Measurements from ENCODE around the gene UBE2J2.
"Not testable (repeated sequence)": the region's sequence is repeated elsewhere in the genome, so short reads cannot be mapped to it uniquely, and the experiment has no call there.

UBE2J2 gene

DNA sequence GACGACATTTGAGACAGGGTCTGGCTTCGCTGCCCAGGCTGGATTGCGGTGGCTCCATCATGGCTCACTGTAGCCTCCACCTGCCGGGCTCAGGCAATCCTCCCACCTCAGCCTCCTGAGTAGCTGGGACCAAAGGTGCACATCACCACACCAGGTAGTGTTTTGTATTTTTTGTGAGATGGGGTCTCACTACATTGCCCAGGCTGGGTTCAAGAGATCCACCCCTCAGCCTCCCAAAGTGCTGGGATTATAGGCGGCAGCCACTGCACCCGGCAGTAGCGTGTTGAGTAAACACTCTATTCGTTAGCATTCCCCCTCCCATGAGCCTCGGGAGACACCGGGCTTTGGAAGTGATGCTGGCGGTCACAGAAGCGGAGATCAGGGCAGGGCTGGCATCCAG, 20.3 kb downstream of the UBE2J2 start:
- in situ Hi-C loops (cut with MboI; ENCODE audit: low sequenced_read_pairs, unreplicated experiment): loop anchor here (25.0 kb wide), 1 partner anchor 366 kb away; no protein-coding TSS in a partner anchor
- TF ChIP-seq CTCF (IDR thresholded peaks at IDR 0.05; ENCODE audit: borderline replicate concordance, control extremely low read depth, extremely low read depth, insufficient read depth, missing control alignments): no peak
- no peak for DNase-seq (ENCODE audit: low spot score)

GRCh38 chr1:1250786-1251284, 22.8 kb downstream of the UBE2J2 start:
- in situ Hi-C loops (cut with MboI; ENCODE audit: low sequenced_read_pairs, unreplicated experiment): loop anchor here (25.0 kb wide), 1 partner anchor 364 kb away; no protein-coding TSS in a partner anchor
- peak; percentile 89 for DNase-seq (ENCODE audit: low spot score)
- TF ChIP-seq CTCF (IDR thresholded peaks at IDR 0.05; ENCODE audit: borderline replicate concordance, control extremely low read depth, extremely low read depth, insufficient read depth, missing control alignments): no peak

- in situ Hi-C loops (cut with MboI; ENCODE audit: low sequenced_read_pairs, unreplicated experiment); DNase-seq (ENCODE audit: low spot score): not testable (repeated sequence)
Measured at GRCh38 chr1:1248009-1248913, 25.4 kb downstream of the UBE2J2 start.

DNA sequence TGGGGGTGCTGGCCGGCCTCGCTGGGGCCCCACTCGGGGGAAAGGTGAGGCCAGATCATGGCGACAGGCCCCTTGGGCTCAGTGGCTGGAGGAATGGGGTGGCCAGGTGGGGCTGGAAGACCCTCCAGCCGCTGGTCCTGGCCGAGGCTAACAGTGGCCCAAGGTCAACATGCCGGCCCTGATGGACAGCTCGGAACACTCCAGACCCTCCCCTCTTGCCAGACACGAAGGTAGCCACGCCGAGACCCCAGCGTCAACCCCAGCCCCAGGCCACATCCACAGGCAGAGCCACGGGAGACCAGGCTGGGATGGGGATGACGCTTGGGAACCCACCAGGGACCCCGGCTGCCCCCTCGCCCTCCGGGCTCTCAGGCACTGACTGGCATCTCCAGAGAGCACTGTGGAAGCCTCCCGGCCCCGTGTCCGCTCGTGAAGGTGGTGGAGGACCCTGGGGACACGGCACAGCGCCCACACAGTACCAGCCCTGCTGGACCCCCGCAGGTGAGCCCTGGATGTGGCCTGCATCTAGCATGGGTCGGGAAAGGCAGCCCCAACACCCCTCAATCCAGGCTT, 26.2 kb downstream of the UBE2J2 start:
- in situ Hi-C loops (cut with MboI; ENCODE audit: low sequenced_read_pairs, unreplicated experiment): no loop called here
- no peak for TF ChIP-seq CTCF (IDR thresholded peaks at IDR 0.05; ENCODE audit: borderline replicate concordance, control extremely low read depth, extremely low read depth, insufficient read depth, missing control alignments)
- no peak for DNase-seq (ENCODE audit: low spot score)

DNA sequence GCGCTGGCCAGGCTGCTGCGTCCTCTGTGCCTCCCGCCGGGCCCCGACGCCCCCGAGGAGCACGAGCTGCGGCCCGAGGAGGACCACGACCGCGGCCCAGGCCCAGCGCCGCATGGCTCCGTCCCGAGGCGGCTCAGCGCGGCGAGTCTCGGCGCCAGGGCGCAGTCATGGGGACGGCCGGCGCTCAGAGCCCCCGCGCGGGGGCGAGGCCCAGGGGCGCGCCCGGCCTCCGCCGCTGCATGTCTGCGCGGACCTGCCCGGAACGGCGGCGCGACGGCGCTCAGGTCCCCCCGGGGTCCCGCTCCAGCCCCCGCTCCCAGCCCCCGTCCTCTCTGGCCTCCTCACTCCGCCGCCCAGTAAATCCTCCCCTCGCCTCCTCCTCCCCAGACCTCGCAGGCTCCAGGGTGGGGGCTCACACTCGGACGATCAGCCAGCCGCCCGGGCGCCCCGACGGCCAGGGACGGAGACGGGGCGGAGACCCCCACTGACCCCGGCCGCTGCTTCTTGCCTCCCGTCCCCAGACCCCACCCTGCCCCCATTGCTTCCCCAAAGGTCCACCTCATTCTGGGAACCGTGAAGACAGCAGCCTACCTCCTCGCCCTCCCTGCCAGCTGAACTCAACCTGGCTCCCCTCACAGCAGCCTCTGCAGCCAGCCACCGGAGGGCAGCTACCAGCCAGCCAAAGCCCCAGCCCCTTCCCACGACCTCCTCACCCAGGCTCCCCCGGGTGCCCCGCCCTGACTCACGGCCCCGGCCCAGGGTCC, 26.9 kb downstream of the UBE2J2 start, which contains the start of gene C1QTNF12:
Gene C1QTNF12 (minus strand): TSS at position 146 of the 764 bp plus-strand sequence. CDS start 32 bp downstream, at position 114.
- in situ Hi-C loops (cut with MboI; ENCODE audit: low sequenced_read_pairs, unreplicated experiment): no loop called here
- no peak for TF ChIP-seq CTCF (IDR thresholded peaks at IDR 0.05; ENCODE audit: borderline replicate concordance, control extremely low read depth, extremely low read depth, insufficient read depth, missing control alignments)

DNA sequence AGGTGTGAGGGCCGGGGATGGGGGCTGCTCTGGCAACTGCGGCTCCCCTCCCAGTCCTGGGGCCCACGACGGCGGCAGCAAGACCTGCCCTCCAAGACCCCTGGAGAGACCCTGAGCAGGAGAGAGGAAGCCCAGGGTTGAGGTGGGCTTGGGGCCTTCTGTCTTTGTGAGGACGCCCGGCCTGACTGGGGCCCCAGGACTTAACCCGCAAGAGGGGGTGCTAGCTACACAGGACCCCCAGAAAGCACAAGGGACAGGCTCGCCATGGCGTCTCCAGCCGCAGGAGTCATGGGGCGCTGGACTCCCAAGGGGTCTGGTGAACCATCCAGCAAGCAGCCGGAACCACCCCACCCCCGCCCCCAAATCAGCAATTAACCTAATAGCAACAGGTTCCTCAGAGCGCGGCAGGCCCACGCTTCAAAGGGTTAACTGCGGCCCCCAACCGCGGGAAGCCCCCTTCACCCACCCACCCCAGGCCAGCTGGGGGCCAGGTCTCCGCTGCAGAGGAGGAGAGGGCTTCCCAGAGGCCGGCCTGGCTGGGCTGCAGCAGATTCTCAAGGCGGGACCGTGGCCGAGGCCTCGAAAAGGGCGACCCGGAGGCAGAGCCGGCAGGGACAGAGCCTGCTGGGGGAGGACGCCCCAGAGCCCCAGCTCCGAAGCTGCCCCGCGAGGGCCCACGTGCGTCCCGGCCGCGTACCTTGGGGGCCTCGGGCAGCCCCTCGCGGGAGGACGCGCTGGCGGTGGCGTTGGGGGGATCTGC, 27.7 kb downstream of the UBE2J2 start:
- no peak for DNase-seq (ENCODE audit: low spot score)
- no peak for TF ChIP-seq CTCF (IDR thresholded peaks at IDR 0.05; ENCODE audit: borderline replicate concordance, control extremely low read depth, extremely low read depth, insufficient read depth, missing control alignments)
- in situ Hi-C loops (cut with MboI; ENCODE audit: low sequenced_read_pairs, unreplicated experiment): no loop called here

More for the DNA sequence above, 26.9 kb downstream of the UBE2J2 start, which contains the start of gene C1QTNF12:
- no peak for DNase-seq (ENCODE audit: low spot score)
